Liver (tissue), 9 donors: ENCODE results near the gene MERTK. TPM values are rescaled to one million over a fixed set of nuclear protein-coding genes. Genes with fewer than 3 reads are reported as not detected.

Experiments
- DNase-seq: peaks from one replicate; pipeline ENCODE4 v3.0.0-alpha.2; 2017; ENCODE audit warnings: low spot score
- H3K27ac ChIP-seq, 2 donors: one replicate each; pipeline ENCODE4 v1.7.0; 2013; ENCODE audit warnings: inconsistent platforms in 2 of 2, low read length in 2 of 2, control low read depth in 1 of 2, low read depth in 1 of 2, mild to moderate bottlenecking in 1 of 2
- H3K27me3 ChIP-seq, 4 donors: one replicate each; pipeline versions ENCODE4 v1.6.1 to v1.7.0; 2013; ENCODE audit warnings: low read length in 3 of 4, inconsistent platforms in 1 of 4, mild to moderate bottlenecking in 1 of 4, moderate library complexity in 1 of 4; ENCODE audit not compliant: control insufficient read depth in 4 of 4, insufficient read depth in 4 of 4
- H3K36me3 ChIP-seq, 4 donors: one replicate each; pipeline versions ENCODE4 v1.6.1 to v1.7.0; 2013; ENCODE audit warnings: low read length in 3 of 4, mild to moderate bottlenecking in 3 of 4, low read depth in 1 of 4, moderate library complexity in 1 of 4; ENCODE audit not compliant: control insufficient read depth in 4 of 4, insufficient read depth in 3 of 4
- H3K4me1 ChIP-seq, 4 donors: one replicate each; pipeline versions ENCODE4 v1.6.1 to v1.7.0; 2013; ENCODE audit warnings: low read length in 3 of 4, mild to moderate bottlenecking in 3 of 4, moderate library complexity in 1 of 4; ENCODE audit not compliant: control insufficient read depth in 4 of 4, insufficient read depth in 4 of 4
- H3K4me3 ChIP-seq, 3 donors: one replicate each; pipeline versions ENCODE4 v1.6.1 to v1.7.0; 2013; ENCODE audit warnings: low read length in 3 of 3, control low read depth in 1 of 3, low read depth in 1 of 3, mild to moderate bottlenecking in 1 of 3
- H3K9ac ChIP-seq, 2 donors: one replicate each; pipeline ENCODE4 v1.7.0; 2013; ENCODE audit warnings: low read length in 2 of 2, mild to moderate bottlenecking in 2 of 2, moderate library complexity in 2 of 2, control low read depth in 1 of 2, low read depth in 1 of 2
- H3K9me3 ChIP-seq, 4 donors: one replicate each; pipeline versions ENCODE4 v1.6.1 to v1.7.0; 2013; ENCODE audit warnings: low read length in 3 of 4; ENCODE audit not compliant: control insufficient read depth in 4 of 4
- ATF3 ChIP-seq: IDR thresholded peaks from 2 replicates; pipeline ENCODE4 v1.6.1; 2016; ENCODE audit warnings: antibody characterized with exemption
- CTCF ChIP-seq: fragments of 150-350 bp; IDR thresholded peaks from 2 replicates; pipeline ENCODE4 v1.5.1; 2017; ENCODE audit warnings: improper control_type of control experiment, low read depth, low read length; ENCODE audit not compliant: missing input control
- EGR1 ChIP-seq, 2 donors: IDR thresholded peaks; 2 replicates each; pipeline ENCODE4 v1.6.1; 2016 to 2018; ENCODE audit warnings: antibody characterized with exemption in 2 of 2, low read depth in 2 of 2
- FOXA1 ChIP-seq: IDR thresholded peaks from 2 replicates; pipeline ENCODE4 v1.6.1; 2016; ENCODE audit warnings: antibody characterized with exemption
- FOXA2 ChIP-seq: IDR thresholded peaks from 2 replicates; pipeline ENCODE4 v1.6.1; 2016; ENCODE audit warnings: antibody characterized with exemption
- GABPA ChIP-seq, 2 donors: IDR thresholded peaks in 1 of 2; conservative IDR thresholded peaks in 1 of 2; 2 replicates each; pipeline ENCODE4 v1.6.1; 2016; ENCODE audit warnings: antibody characterized with exemption in 2 of 2, mild to moderate bottlenecking in 1 of 2, moderate library complexity in 1 of 2
- HNF4A ChIP-seq, 2 donors: conservative IDR thresholded peaks; 2 replicates each; pipeline ENCODE4 v1.6.1; 2016; ENCODE audit warnings: antibody characterized with exemption in 2 of 2, mild to moderate bottlenecking in 2 of 2
- HNF4G ChIP-seq: IDR thresholded peaks from 2 replicates; pipeline ENCODE4 v1.6.1; 2016; ENCODE audit warnings: antibody characterized with exemption
- JUND ChIP-seq, 2 donors: IDR thresholded peaks; 2 replicates each; pipeline ENCODE4 v1.6.1; 2016; ENCODE audit warnings: antibody characterized with exemption in 2 of 2
- MAX ChIP-seq: IDR thresholded peaks from 2 replicates; pipeline ENCODE4 v1.6.1; 2016; ENCODE audit warnings: antibody characterized with exemption
- NR2F2 ChIP-seq: IDR thresholded peaks from 2 replicates; pipeline ENCODE4 v1.6.1; 2016; ENCODE audit warnings: antibody characterized with exemption
- RAD21 ChIP-seq, 2 donors: IDR thresholded peaks; 2 replicates each; pipeline ENCODE4 v1.6.1; 2016; ENCODE audit warnings: antibody characterized with exemption in 2 of 2, mild to moderate bottlenecking in 2 of 2
- REST ChIP-seq: IDR thresholded peaks from 2 replicates; pipeline ENCODE4 v1.6.1; 2016; ENCODE audit warnings: antibody characterized with exemption, mild to moderate bottlenecking
- RXRA ChIP-seq, 2 donors: IDR thresholded peaks; 2 replicates each; pipeline ENCODE4 v1.6.1; 2017 to 2018; ENCODE audit warnings: antibody characterized with exemption in 2 of 2, mild to moderate bottlenecking in 1 of 2
- SP1 ChIP-seq: IDR thresholded peaks from 2 replicates; pipeline ENCODE4 v1.6.1; 2018; ENCODE audit warnings: antibody characterized with exemption, mild to moderate bottlenecking
- TAF1 ChIP-seq: conservative IDR thresholded peaks from 2 replicates; pipeline ENCODE4 v1.6.1; 2016; ENCODE audit warnings: antibody characterized with exemption, mild to moderate bottlenecking
- YY1 ChIP-seq: IDR thresholded peaks from 2 replicates; pipeline ENCODE4 v1.6.1; 2016; ENCODE audit warnings: antibody characterized with exemption, mild to moderate bottlenecking
- ZBTB33 ChIP-seq: IDR thresholded peaks from 2 replicates; pipeline ENCODE4 v1.6.1; 2016; ENCODE audit warnings: antibody characterized with exemption
- WGBS: extraction: QIAGEN DNeasy Blood & Tissue Kit; methylation state at CpG from one replicate; pipeline ENCODE4 v1.1.7; 2013; 5-methylcytosine and 5-hydroxymethylcytosine counted together
- polyA plus RNA-seq, 2 donors: library from polyadenylated mRNA; stranded (reverse) in 1 of 2; unstranded in 1 of 2; fragments of 200-250 nt in 1 of 2; fragments of >200 nt in 1 of 2; fragmentation: Nextera tagmentation in 1 of 2; extraction: Ambion mirVana in 1 of 2; gene quantifications; one replicate each; pipeline versions ENCODE4 v1.2.1 to v1.2.3, GENCODE V29; 2013 to 2015
- total RNA-seq, 2 donors: library from RNA; depleted of rRNA; stranded (reverse); fragments of >200 nt; gene quantifications; one replicate each; pipeline ENCODE4 v1.2.3, GENCODE V29; 2014
- donor health status: healthy.
- donor health status: healthy.
- donor health status: healthy.
- donor health status: healthy.
- donor health status: healthy.

The MERTK gene
- total and polyA plus RNA-seq, 4 donors = 6.3 to 34.1 (median 8.2) TPM

GRCh38 chr2:112003576-112004252 lies 105.3 kb downstream of the MERTK start:
- DNase-seq = no peak
- TF ChIP-seq RXRA (IDR thresholded peaks at IDR 0.05) (no peak), RAD21 (IDR thresholded peaks at IDR 0.05) (no peak), ATF3 (no peak), FOXA1 (no peak), REST (no peak), MAX (no peak), NR2F2 (no peak), GABPA (IDR thresholded peaks at IDR 0.05 in 1 of 2, conservative IDR thresholded peaks at IDR 0.05 in 1 of 2) (no peak), TAF1 (no peak), SP1 (no peak), HNF4A (conservative IDR thresholded peaks at IDR 0.05) (no peak), FOXA2 (no peak), JUND (IDR thresholded peaks at IDR 0.05) (no peak), EGR1 (IDR thresholded peaks at IDR 0.05; ENCODE audit: low read depth in 2 of 2) (no peak), ZBTB33 (no peak), HNF4G (no peak), CTCF (no peak), YY1 (no peak)
- Histone ChIP-seq H3K36me3 (peaks cover 4 to 28% (median 24%) of the 10 kb centered on the region in 4 donors), H3K27me3 (no peaks in the 10 kb centered on the region), H3K27ac (no peak overlapping the region), H3K9me3 (no peaks in the 10 kb centered on the region), H3K9ac (no peak overlapping the region), H3K4me3 (no peak overlapping the region), H3K4me1 (peaks cover 0 to 2% (median 0%) of the 10 kb centered on the region in 4 donors)
- 82% methylated on average over 5 of the region's 5 CpGs for WGBS
